Stimulated activated CD8-positive, alpha-beta memory T cell treated with anti-CD3 and anti-CD28 coated beads, Interleukin-4, amount 100 ng/mL, for 4 hours (primary cell): ENCODE data around the gene SLC41A1.

Source experiments
- DNase-seq, 2 donors: peaks; one replicate each; pipeline ENCODE4 v3.0.0-alpha.2; 2020; ENCODE audit warnings: low read depth in 2 of 2, low spot score in 1 of 2

The SLC41A1 gene

DNA sequence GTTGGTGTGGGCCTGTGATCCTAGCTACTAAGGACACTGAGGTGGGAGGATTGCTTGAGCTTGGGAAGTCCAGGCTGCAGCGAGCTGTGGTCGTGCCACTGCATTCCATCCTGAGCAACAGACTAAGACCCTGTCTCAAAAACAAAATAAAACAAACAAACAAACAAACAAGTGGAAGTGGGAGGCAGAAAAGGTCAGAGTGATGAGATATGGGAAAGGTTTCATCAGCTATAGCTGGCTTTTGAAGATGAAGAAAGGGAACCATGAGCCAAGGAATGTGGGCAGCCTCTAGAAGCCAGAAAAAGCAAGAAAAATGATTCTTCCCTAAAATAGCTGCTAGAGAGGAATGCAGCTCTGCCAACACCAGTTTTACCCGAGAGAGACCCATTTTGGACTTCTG is 52.4 kb downstream of the SLC41A1 start:
- DNase-seq: no peak

DNA sequence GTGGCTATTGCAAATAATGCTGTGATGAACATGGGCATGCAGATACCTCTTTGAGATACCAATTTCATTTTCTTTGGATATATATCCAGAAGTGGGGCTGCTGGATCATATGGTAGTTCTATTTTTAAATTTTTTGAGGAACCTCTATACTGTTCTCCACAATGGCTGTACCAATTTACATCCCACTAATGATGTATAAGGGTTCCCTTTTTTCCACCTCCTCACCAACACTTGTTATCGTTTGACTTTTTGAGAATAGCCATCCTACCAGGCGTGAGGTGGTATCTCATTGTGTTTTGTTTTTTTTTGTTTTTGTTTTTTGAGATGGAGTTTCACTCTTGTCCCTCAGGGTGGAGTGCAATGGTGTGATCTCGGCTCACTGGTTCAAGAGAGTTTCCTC is 56.4 kb downstream of the SLC41A1 start:
- DNase-seq: no peak

DNA sequence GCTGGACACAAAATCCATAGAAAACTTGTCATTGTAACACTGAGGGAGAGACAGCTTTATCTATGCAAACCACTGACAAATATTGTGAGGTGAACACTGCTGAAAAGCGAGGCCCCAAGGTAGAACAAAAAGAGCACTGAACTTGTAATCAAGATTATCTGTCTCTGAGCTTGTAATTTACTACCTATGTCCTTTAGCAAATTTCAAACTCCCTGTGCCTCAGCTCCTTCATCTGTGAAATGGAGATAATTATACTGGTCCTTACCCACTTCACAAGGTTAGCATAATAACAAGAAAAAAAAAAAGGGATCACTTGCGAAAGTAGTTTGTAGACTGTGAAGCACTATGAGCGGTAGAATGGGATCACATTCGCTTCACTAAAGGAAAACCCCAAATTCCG is 58.1 kb downstream of the SLC41A1 start:
- no peak for DNase-seq

DNA sequence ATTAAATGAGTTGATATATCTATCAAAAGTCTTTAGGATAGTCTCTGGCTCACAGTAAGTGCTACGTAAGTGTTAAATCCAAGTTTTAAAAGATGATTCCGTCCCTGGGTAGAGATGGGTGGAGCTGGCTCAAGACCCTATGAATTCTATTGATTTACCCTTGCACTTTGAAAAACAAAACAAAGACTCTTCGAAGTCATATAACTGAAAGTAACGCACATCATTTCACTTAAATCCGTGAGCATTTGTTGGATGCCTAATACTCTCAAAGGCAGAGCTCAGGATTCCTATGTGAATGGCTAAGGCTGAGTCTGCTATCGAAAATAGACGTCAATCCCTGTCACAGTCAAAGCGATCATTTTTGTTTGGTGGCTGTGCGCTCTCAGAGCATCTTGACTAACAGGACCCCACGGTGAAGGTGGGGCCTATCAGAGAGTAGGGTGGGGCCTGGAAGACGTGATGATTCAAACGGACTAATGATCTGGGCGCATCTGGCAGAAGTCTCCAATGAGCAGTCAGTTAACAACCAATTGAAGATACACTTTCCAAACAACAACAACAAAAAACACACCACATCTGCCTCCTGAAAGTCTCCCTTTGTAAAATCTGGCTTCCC is 61.9 kb downstream of the SLC41A1 start:
- DNase-seq: no peak

DNA sequence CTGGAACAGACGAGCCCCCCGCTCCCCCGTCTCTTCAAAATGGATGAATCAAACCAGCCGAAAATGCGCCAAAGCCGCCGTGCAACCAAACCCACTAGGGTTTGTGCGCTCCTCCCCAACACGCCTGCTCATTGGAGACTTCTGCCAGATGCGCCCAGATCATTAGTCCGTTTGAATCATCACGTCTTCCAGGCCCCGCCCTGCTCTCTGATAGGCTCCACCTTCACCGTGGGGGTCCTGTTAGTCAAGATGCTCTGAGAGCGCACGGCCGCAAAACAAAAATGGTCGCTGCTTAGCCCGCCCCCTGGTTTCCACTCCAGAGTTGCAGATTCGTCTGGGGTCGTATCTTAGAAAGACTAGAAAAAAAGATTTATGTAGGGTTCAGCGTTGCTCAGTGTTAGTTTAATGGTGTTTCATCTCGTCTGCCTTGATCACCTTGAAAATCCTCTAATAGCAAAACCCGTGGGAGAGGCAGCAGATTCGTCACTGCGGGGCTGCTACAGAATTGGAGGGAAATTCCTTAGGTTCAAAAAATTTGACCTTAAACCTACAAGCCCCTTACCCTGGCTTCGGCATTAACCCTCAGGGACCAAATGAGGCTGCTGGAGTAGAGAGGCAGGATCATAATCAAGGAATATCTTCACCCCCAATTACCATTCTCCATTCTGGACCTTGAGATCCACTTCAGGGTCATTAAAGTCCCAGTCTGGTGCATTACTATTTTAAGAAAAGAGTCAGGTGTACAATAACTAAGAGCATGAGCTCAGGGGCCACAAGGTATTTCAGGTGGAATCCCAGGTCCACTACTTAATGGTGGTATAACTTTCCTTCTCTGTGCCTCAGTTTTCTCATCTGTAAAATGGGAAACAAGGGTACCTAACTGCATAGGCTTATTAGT is 62.6 kb downstream of the SLC41A1 start, which contains the start of gene NUCKS1:
NUCKS1 (minus strand) TSS at position 45 of the 898 bp plus-strand sequence. CDS start 209 bp downstream, outside the sequence.
- DNase-seq: peak; percentile 95 to 96

DNA sequence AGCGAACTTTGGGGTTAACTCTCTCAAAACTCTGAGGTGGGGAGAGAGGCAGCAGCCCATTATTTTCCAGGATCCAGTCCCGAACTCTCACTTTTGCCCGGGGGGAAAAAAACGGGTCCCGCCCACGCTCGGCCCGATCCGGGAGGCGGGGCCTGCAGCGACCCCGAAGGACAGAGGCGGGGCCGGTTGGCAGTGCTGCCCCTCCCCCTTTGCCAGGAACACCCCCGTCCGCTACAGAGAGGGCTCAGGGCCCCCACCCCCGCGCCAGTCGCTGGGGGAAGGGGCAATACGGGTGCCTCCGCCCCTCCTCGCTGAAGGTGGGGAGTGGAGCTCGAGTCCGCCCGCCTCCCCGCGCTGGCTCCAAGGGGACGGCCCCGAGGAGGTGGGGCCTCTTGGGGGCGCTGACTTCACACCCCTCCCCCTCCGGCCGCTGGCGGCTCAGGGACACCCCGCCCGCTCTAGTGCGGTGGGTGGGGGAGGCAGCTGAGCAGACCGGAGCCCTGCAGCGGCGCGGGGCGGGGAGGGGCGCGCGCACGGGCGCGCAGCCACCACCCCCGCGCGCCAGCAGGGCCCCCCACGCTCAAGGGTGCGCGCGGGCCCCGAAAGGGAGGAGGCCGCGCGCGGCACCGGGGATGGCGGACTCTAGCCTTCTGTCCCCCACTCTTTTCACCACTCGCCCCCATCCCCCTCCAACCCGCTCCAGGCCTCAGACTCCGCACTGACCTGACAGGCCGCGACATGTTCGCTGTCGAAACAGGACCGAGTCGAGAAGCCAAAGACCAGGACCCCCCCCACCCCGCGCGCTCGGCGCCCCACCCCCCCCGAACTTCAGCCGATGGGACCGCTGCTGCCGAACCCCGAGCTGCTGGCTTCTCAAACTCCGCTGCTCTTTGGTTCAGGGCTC is 63.5 kb downstream of the SLC41A1 start:
- peak; percentile 89 to 95 for DNase-seq

DNA sequence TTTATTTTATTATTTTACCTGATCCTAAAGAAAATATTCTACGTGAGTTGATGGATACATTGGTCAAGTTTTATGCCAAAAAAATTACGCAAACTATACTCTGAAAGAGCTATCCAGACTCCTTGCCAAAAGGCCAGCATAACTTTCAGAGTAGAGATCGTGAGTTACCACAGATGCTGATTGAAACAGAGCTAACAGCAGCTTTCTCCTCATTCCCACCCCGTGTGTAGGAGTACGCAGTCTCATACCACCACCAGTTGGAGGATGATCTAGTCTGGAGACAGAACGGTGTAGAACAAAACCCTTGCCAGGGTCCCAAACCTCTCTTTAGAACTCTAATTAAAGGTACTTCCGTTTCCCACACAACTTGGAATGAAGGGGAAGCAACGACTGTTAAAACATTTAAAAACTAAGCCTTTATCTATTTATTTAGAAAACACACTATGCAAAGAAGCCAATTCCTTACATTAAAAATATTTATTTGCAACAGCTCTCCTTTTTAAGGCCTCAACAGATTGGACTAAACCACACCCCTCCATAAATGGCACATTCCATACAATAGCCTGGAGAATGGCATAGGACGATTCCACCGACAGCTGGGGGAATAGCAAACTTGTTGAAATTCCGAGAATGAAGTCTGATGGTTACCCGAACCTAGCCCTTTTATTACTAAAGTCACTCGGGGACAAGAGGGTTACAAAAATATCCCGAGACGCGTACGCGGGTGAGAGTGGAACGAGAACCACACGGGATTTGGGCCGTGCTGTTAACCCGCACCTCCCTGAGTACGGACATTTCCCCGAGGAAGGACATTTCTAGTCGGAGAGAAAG is 64.4 kb downstream of the SLC41A1 start:
- no peak for DNase-seq

DNA sequence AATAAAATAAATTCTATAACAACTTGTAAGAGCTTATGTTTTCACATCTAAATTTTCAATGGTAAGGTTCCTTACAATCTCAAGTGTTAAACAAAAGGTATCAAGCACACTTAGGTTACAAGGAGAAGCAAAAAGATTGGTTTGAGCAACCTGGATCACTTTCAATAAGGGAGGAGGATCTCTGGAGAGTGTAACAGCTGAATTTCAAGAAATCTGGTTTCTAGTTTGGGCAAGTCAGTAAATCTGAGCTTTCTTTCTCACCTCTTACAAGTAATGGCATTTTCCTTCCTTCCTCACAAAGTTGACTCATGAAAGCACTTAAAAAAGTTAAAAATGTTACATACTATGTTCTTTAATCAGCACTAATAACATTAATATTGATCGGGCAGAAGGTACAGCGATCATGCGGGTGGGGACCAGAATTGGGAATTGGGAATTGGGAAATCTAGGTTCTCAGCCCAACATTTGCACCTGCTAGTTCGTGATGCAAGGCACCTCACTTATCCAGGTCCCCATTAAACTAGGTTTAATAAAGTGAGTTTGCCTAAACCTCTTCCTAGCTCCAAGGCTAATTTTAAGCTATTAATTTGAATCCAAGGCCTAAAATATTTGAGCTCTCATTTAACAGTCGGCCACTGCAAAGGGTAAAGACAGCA is 66.1 kb downstream of the SLC41A1 start:
- no peak for DNase-seq

DNA sequence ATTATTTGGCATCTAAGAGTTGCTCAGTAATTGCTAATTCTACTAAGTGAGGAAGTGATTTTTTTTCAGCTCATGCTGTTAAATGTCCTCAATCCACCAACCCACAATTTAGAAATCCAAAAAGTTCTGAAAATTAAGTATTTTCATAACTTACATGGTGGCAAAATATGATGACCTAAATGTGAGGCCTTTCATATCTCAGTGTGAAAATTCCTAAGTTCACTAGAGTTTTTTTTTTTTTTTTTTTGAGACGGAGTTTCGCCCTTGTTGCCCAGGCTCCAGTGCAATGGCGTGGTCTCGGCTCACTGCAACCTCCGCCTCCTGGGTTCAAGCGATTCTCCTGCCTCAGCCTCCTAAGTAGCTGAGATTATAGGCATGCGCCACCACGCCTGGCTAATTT is 68.6 kb downstream of the SLC41A1 start:
- DNase-seq: no peak

DNA sequence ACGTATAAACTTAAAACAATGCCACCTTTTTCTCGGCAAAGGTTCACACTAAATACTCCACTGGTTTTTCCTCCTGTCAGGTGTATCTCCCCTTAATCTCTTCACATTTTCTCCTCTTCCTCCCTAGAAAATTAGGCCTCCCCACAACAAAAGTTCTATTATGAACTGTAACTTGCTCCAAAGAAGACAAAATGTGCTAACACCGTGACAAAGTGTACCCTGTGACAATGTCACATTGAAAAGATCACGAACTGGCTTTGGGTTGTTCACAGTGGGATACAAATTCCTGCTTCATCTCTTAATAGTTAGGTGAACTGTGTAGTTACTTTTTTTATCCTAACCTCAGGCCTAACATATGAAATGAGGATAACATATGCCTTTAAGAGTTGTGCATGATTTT is 69.0 kb downstream of the SLC41A1 start:
- DNase-seq: no peak

DNA sequence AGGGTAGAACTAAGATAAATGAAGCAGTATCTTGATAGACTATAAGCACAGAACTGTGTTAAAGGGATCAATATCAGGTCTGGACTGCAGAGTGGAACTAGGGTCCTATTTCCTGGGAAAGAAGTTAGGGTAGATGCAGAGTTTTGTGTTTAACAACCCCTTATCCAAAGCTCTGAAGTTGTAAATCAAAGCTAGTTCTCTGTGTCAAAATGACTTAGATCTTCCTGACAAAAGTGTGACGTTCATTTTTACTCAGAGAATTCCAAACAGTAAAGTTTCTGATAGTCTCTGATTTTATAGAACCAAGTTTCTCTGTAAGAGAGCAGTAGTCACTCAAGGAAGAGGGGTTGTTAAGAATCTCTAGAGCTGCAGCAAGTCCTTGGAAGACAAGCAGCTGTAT is 71.3 kb downstream of the SLC41A1 start:
- no peak for DNase-seq

DNA sequence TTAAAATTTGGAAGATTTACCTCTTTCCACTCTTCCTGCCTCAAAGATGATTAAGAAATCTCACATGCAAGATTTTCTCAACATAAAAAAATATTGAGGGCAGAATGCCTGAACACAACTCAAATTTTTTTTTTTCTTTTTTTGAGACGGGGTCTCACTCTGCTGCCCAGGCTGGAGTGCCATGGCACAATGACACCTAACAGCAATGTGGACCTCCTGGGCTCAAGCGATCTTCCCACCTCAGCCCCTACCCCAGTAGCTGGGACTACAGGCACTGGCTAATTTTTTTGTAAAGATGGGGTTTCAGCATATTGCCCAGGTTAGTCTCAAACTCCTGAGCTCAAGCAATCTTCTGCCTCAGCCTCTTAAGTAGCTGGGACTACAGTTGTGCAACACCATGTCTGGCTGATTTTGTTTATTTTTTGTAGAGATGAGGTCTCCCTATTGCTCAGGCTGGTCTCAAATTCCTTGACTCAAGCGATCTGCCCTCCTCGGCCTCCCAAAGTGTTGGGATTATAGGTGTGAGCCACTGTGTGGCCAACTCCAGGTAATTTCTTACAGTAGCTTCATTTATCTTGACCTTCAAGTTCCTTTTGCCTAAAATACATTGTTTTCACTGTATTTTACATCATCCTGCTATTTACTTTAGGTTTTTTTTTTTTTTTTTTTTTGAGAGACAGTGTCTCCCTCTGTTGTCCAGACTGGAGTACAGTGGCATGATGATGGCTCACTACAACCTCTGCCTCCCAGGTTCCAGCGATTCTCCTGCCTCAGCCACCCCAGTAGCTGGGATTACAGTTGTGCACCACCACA is 73.4 kb downstream of the SLC41A1 start:
- DNase-seq: no peak
